H1 (cell line): ENCODE data around the gene RDH12. TPM values are rescaled to one million over a fixed set of nuclear protein-coding genes. Genes with fewer than 3 reads are reported as not detected.

ENCODE experiments used
- CTCF ChIA-PET: fragments of 300-600 bp; sonication (Branson Sonifier 250); formaldehyde crosslinking; loops from one replicate; lab custom pipeline; 2021; ENCODE audit not compliant: partially characterized antibody; lab: Charles Lee
- POLR2A ChIA-PET: fragments of 300-600 bp; sonication (Branson Sonifier 250); formaldehyde crosslinking; loops from one replicate; lab custom pipeline; 2021; ENCODE audit warnings: inconsistent platforms; ENCODE audit not compliant: partially characterized antibody; lab: Charles Lee
- DNase-seq, 2 experiments: peaks; one replicate each; pipeline versions ENCODE4 v3.0.0 to v3.0.0-alpha.2; 2010 to 2022; ENCODE audit warnings: low spot score in 2 of 2, low read depth in 1 of 2, mixed read lengths in 1 of 2
- FAIRE-seq: peaks from 2 replicates; lab custom pipeline; 2011; peaks lifted over from hg19 to GRCh38; lab: Jason Lieb, UNC
- H2AFZ ChIP-seq: 2 replicates; pipeline ENCODE4 v1.8.1; 2012; ENCODE audit warnings: low read length, inconsistent platforms
- H2AK5ac ChIP-seq: 2 replicates; pipeline ENCODE4 v1.6.1; 2013; ENCODE audit warnings: low read depth, low read length
- H2BK120ac ChIP-seq: replicated peaks from 2 replicates; pipeline ENCODE3; 2013; ENCODE audit warnings: low read depth, low read length, inconsistent platforms
- H2BK12ac ChIP-seq: 2 replicates; pipeline ENCODE4 v1.6.1; 2013; ENCODE audit warnings: low read depth, low read length
- H2BK15ac ChIP-seq: 2 replicates; pipeline ENCODE4 v1.6.1; 2013; ENCODE audit warnings: low read length
- H2BK20ac ChIP-seq: 2 replicates; pipeline ENCODE4 v1.6.1; 2013; ENCODE audit warnings: low read length
- H2BK5ac ChIP-seq: 2 replicates; pipeline ENCODE4 v1.6.1; 2013; ENCODE audit warnings: low read depth, low read length
- H3K14ac ChIP-seq: 2 replicates; pipeline ENCODE4 v1.6.1; 2013; ENCODE audit warnings: inconsistent platforms; ENCODE audit not compliant: insufficient read length
- H3K18ac ChIP-seq: 2 replicates; pipeline ENCODE4 v1.6.1; 2013; ENCODE audit warnings: low read length; ENCODE audit errors: extremely low read depth
- H3K23ac ChIP-seq: 2 replicates; pipeline ENCODE4 v1.6.1; 2013; ENCODE audit warnings: inconsistent platforms; ENCODE audit not compliant: insufficient read length
- H3K23me2 ChIP-seq: 2 replicates; pipeline ENCODE4 v1.6.1; 2013; ENCODE audit warnings: low read depth, low read length
- H3K27ac ChIP-seq: 2 replicates; pipeline ENCODE4 v1.6.1; 2011; ENCODE audit warnings: low read depth, low read length, inconsistent platforms
- H3K27me3 ChIP-seq, 4 experiments: replicated peaks in 1 of 4; 1 replicate in 1 of 4; 2 replicates in 3 of 4; pipeline versions ENCODE4 v1.6.1 to v1.8.1; 2011 to 2013; ENCODE audit warnings: low read length in 3 of 4, mild to moderate bottlenecking in 3 of 4, inconsistent platforms in 2 of 4, mixed read lengths in 2 of 4, moderate library complexity in 1 of 4; ENCODE audit not compliant: control insufficient read depth in 3 of 4, insufficient read depth in 3 of 4; ENCODE audit errors: extremely low read depth in 1 of 4
- H3K36me3 ChIP-seq, 4 experiments: 2 replicates each; pipeline versions ENCODE4 v1.6.1 to v1.8.1; 2011 to 2013; ENCODE audit warnings: mild to moderate bottlenecking in 4 of 4, low read length in 3 of 4, moderate library complexity in 2 of 4, control low read depth in 1 of 4, inconsistent platforms in 1 of 4; ENCODE audit not compliant: insufficient read depth in 4 of 4, control insufficient read depth in 2 of 4
- H3K4ac ChIP-seq: replicated peaks from 2 replicates; pipeline ENCODE3; 2013; ENCODE audit warnings: low read length, low read depth, mixed read lengths, inconsistent platforms; ENCODE audit not compliant: insufficient read length
- H3K4me1 ChIP-seq, 4 experiments: replicated peaks in 1 of 4; 1 replicate in 1 of 4; 2 replicates in 3 of 4; pipeline versions ENCODE4 v1.6.1 to v1.8.1; 2011 to 2013; ENCODE audit warnings: low read length in 3 of 4, inconsistent platforms in 2 of 4, mixed read lengths in 1 of 4; ENCODE audit not compliant: insufficient read depth in 4 of 4, control insufficient read depth in 3 of 4
- H3K4me2 ChIP-seq, 2 experiments: 2 replicates each; pipeline versions ENCODE4 v1.6.1 to v1.8.1; 2011 to 2013; ENCODE audit warnings: low read depth in 2 of 2, low read length in 2 of 2, control low read depth in 1 of 2, inconsistent platforms in 1 of 2, mild to moderate bottlenecking in 1 of 2; ENCODE audit not compliant: insufficient read depth in 1 of 2
- H3K4me3 ChIP-seq, 4 experiments: fragments of 200-600, 300-600 bp in 1 of 4; sonication (generic), shearing (Covaris generic), sonication (Bioruptor Twin) in 1 of 4; 2 replicates each; pipeline versions ENCODE4 v1.5.1 to v1.8.1; 2011 to 2016; ENCODE audit warnings: low read length in 4 of 4, low read depth in 3 of 4, control low read depth in 2 of 4, inconsistent platforms in 2 of 4, mild to moderate bottlenecking in 2 of 4, mixed read lengths in 1 of 4, moderate library complexity in 1 of 4; ENCODE audit not compliant: insufficient read depth in 2 of 4; ENCODE audit errors: extremely low read depth in 1 of 4
- H3K56ac ChIP-seq: replicated peaks from 2 replicates; pipeline ENCODE3; 2013; ENCODE audit warnings: low read depth, mild to moderate bottlenecking, mixed read lengths, low read length, inconsistent platforms; ENCODE audit not compliant: insufficient read length
- H3K79me1 ChIP-seq: 2 replicates; pipeline ENCODE4 v1.6.1; 2013; ENCODE audit warnings: low read depth, low read length, control low read depth
- H3K79me2 ChIP-seq, 2 experiments: 2 replicates each; pipeline versions ENCODE4 v1.6.1 to v1.8.1; 2012 to 2013; ENCODE audit warnings: low read length in 2 of 2, mild to moderate bottlenecking in 2 of 2, inconsistent platforms in 1 of 2; ENCODE audit not compliant: insufficient read depth in 2 of 2, control insufficient read depth in 1 of 2
- H3K9ac ChIP-seq, 4 experiments: replicated peaks in 1 of 4; 1 replicate in 1 of 4; 2 replicates in 3 of 4; pipeline versions ENCODE4 v1.6.1 to v1.8.1; 2011 to 2013; ENCODE audit warnings: low read depth in 3 of 4, low read length in 3 of 4, control low read depth in 2 of 4, mild to moderate bottlenecking in 2 of 4, moderate library complexity in 2 of 4, inconsistent platforms in 1 of 4; ENCODE audit errors: extremely low read depth in 1 of 4
- H3K9me3 ChIP-seq, 2 experiments: 2 replicates each; pipeline versions ENCODE4 v1.6.1 to v1.8.1; 2012 to 2013; ENCODE audit warnings: mild to moderate bottlenecking in 2 of 2, moderate library complexity in 2 of 2, control low read depth in 1 of 2, inconsistent platforms in 1 of 2, low read depth in 1 of 2, low read length in 1 of 2, mixed read lengths in 1 of 2; ENCODE audit not compliant: insufficient read depth in 2 of 2
- H4K20me1 ChIP-seq, 2 experiments: replicated peaks in 1 of 2; 2 replicates each; pipeline versions ENCODE3 to v1.8.1; 2011 to 2013; ENCODE audit warnings: inconsistent platforms in 2 of 2, low read length in 2 of 2, mild to moderate bottlenecking in 1 of 2; ENCODE audit not compliant: insufficient read depth in 2 of 2, control insufficient read depth in 1 of 2
- H4K5ac ChIP-seq: 2 replicates; pipeline ENCODE4 v1.6.1; 2013; ENCODE audit warnings: low read length, low read depth, mixed read lengths, inconsistent platforms; ENCODE audit not compliant: insufficient read length
- H4K8ac ChIP-seq: 2 replicates; pipeline ENCODE4 v1.8.0; 2013; ENCODE audit warnings: mild to moderate bottlenecking, moderate library complexity, low read length, inconsistent platforms; ENCODE audit not compliant: insufficient read depth; ENCODE audit errors: extremely low read depth
- H4K91ac ChIP-seq: replicated peaks from 2 replicates; pipeline ENCODE3; 2013; ENCODE audit warnings: low read length, mixed read lengths, inconsistent platforms; ENCODE audit not compliant: insufficient read length
- EGR1 ChIP-seq: IDR thresholded peaks from 2 replicates; pipeline ENCODE4 v1.6.1; 2011; ENCODE audit warnings: low read depth, low read length, borderline replicate concordance
- EP300 ChIP-seq, 2 experiments: IDR thresholded peaks; 1 replicate in 1 of 2; 2 replicates in 1 of 2; pipeline ENCODE4 v1.6.1; 2011 to 2012; ENCODE audit warnings: low read depth in 2 of 2, low read length in 2 of 2, mild to moderate bottlenecking in 2 of 2, borderline replicate concordance in 1 of 2, inconsistent platforms in 1 of 2, moderate library complexity in 1 of 2
- SP2 ChIP-seq: IDR thresholded peaks from 2 replicates; pipeline ENCODE4 v1.6.1; 2012; ENCODE audit warnings: mild to moderate bottlenecking, low read length, inconsistent platforms
- TBP ChIP-seq: IDR thresholded peaks from 2 replicates; pipeline ENCODE4 v1.6.1; 2011; ENCODE audit warnings: low read depth, low read length, improper control_type of control experiment
- WGBS, 2 experiments: shearing (Covaris generic) in 1 of 2; methylation state at CpG; one replicate each; pipeline versions ENCODE4 v1.1.6 to v1.1.7; 2013 to 2015; ENCODE audit warnings: low lambda C conversion rate in 2 of 2, mixed read lengths in 2 of 2, inconsistent platforms in 1 of 2, low coverage in 1 of 2, missing lambda C conversion rate in 1 of 2; ENCODE audit not compliant: insufficient replicate concordance in 2 of 2, insufficient coverage in 1 of 2, insufficient read length in 1 of 2; ENCODE audit errors: extremely low coverage in 1 of 2, missing lambda C conversion rate in 1 of 2; 5-methylcytosine and 5-hydroxymethylcytosine counted together
- polyA plus RNA-seq, 7 experiments: library from polyadenylated mRNA; depleted of rRNA in 3 of 7; stranded (reverse) in 5 of 7; unstranded in 2 of 7; fragments of >200 nt in 5 of 7; fragments of 200-250 nt in 2 of 7; gene quantifications; 1 replicate in 5 of 7; 2 replicates in 1 of 7; 4 replicates in 1 of 7; pipeline versions ENCODE4 v1.2.1 to v1.2.3, GENCODE V29; 2011 to 2013; ENCODE audit warnings: missing spikeins in 2 of 7, mixed read lengths in 2 of 7
- total RNA-seq: library from RNA; stranded (reverse); fragmentation: NEBNext Ultra II Directional; extraction: Animal tissue kit (Norgen Biotek cat#: 25700); gene quantifications from 2 replicates; pipeline ENCODE4 v1.2.1, GENCODE V29; 2021

The RDH12 gene
- total and polyA plus RNA-seq, 2 of the 8 experiments (the other 6 are each of a cell fraction or from before 2014, with no cell fraction given) = 1.2 to 1.5 TPM

DNA sequence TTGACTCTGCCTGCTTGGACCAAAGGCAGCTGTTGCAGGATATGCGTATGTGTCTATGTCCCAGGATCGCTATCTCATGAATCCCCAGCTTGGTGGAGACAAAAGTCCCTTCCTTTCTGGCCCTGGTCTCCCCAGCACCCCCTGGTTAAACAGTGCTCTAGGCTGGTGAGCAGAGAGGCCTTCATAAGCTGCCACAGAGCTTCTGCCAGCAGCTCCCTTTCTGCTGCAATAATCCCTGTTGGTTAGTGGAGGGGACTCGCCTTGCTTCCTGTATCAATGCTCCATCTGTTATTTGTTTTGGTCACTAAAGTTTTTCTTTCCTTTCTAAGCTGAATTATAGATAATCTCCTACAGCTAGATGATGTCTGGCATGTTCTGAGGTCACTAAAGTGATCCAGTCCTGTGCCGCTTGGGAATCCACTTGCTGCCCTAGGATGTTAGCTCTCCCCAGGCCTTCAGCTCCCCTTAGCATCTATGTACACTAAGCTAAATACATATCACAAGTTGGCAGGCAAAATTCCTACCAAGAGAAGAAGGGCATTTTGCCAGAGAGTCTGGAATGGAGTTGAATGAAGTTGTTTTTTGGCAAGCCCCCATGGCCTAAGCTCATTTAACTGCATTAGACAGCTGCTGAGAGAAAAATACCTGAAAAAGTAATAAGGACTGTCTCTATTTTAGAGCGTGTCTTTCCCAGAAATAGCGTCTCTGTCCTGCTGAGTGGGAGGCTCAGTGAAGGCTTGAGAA lies 47.8 kb downstream of the RDH12 start:
- Histone ChIP-seq H3K9ac (no peak overlapping the region), H3K4ac (no peak overlapping the region), H2BK20ac (no peak overlapping the region), H3K4me2 (no peak overlapping the region), H3K56ac (no peak overlapping the region), H3K27me3 (no peaks in the 10 kb centered on the region), H3K27ac (no peak overlapping the region), H4K91ac (no peak overlapping the region), H3K18ac (no peak overlapping the region), H3K23me2 (no peaks in the 10 kb centered on the region), H2BK15ac (no peak overlapping the region), H2BK12ac (no peak overlapping the region), H3K36me3 (peaks cover 9 to 64% (median 50%) of the 10 kb centered on the region in 4 experiments), H4K20me1 (peaks cover 0 to 1% of the 10 kb centered on the region in 2 experiments), H2AFZ (no peak overlapping the region), H3K4me1 (no peaks in the 10 kb centered on the region), H2BK5ac (no peak overlapping the region), H3K79me1 (no peaks in the 10 kb centered on the region), H3K23ac (no peak overlapping the region), H4K8ac (no peak overlapping the region), H2BK120ac (no peak overlapping the region), H3K14ac (no peak overlapping the region), H2AK5ac (no peak overlapping the region), H4K5ac (no peak overlapping the region), H3K9me3 (no peaks in the 10 kb centered on the region), H3K4me3 (no peak overlapping the region), H3K79me2 (no peaks in the 10 kb centered on the region)
- TF ChIP-seq TBP = no peak
- no peak for TF ChIP-seq EGR1
- TF ChIP-seq EP300 (IDR thresholded peaks at IDR 0.05; ENCODE audit: borderline replicate concordance in 1 of 2, low read depth in 2 of 2, low read length in 2 of 2) = no peak
- no peak for TF ChIP-seq SP2
- FAIRE-seq (no peak), DNase-seq (no peak)
- ChIA-PET POLR2A (interaction anchor here (0.8 to 1.8 kb wide), 3 partner anchors 10 to 19 kb away, joined by 3 to 7 read pairs (median 4); no protein-coding TSS in a partner anchor), CTCF (interaction anchor here (1.1 to 2.3 kb wide), 3 partner anchors 15 to 27 kb away, joined by 3 to 9 read pairs (median 5); no protein-coding TSS in a partner anchor)
- WGBS, 2 experiments = 90% methylated on average over 6 of the region's 6 CpGs; no CpG with 5 or more reads in 1 of the 2 experiments
